ENCODE data around the gene PRMT3. TPM values are rescaled to one million over a fixed set of nuclear protein-coding genes. Genes with fewer than 3 reads are reported as not detected.

Gene PRMT3
- total RNA-seq, 1 experiment from 2014 or later: 31.4 TPM

DNA sequence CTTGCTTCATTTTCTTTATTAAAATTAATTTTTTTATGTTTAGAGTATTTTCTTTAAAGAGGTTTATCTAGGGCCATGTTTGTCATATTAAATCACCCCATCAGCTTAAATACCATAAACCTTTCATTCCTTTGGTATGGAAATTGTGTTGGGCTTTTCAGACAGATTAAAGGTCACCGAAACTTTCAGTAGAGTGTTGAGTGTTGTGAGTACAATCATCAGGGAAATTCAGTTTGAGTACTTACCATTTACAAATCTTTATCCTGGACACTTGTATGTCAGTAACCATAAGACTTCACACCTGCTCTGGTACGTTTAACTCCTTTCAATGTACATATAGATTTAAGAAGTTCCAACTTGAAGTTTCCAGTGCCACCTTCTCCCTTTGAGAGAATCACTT is 12.0 kb downstream of the PRMT3 start:
- H3K27me3 Mint-ChIP-seq (ENCODE audit: low read depth): no peaks in the 10 kb centered on the region
- no peak overlapping the region for H3K4me3 Mint-ChIP-seq
- H3K9me3 Mint-ChIP-seq: no peaks in the 10 kb centered on the region
- DNase-seq (ENCODE audit: low spot score) (no peak), ATAC-seq (no peak)
- no peak for TF ChIP-seq ETV6 (CRISPR knock-in tag; IDR thresholded peaks at IDR 0.05)
- TF ChIP-seq, protein P1, sequence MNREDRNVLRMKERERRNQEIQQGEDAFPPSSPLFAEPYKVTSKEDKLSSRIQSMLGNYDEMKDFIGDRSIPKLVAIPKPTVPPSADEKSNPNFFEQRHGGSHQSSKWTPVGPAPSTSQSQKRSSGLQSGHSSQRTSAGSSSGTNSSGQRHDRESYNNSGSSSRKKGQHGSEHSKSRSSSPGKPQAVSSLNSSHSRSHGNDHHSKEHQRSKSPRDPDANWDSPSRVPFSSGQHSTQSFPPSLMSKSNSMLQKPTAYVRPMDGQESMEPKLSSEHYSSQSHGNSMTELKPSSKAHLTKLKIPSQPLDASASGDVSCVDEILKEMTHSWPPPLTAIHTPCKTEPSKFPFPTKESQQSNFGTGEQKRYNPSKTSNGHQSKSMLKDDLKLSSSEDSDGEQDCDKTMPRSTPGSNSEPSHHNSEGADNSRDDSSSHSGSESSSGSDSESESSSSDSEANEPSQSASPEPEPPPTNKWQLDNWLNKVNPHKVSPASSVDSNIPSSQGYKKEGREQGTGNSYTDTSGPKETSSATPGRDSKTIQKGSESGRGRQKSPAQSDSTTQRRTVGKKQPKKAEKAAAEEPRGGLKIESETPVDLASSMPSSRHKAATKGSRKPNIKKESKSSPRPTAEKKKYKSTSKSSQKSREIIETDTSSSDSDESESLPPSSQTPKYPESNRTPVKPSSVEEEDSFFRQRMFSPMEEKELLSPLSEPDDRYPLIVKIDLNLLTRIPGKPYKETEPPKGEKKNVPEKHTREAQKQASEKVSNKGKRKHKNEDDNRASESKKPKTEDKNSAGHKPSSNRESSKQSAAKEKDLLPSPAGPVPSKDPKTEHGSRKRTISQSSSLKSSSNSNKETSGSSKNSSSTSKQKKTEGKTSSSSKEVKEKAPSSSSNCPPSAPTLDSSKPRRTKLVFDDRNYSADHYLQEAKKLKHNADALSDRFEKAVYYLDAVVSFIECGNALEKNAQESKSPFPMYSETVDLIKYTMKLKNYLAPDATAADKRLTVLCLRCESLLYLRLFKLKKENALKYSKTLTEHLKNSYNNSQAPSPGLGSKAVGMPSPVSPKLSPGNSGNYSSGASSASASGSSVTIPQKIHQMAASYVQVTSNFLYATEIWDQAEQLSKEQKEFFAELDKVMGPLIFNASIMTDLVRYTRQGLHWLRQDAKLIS (CRISPR knock-in tag; IDR thresholded peaks at IDR 0.05; ENCODE audit: borderline replicate concordance): no peak
- TF ChIP-seq, protein P2, sequence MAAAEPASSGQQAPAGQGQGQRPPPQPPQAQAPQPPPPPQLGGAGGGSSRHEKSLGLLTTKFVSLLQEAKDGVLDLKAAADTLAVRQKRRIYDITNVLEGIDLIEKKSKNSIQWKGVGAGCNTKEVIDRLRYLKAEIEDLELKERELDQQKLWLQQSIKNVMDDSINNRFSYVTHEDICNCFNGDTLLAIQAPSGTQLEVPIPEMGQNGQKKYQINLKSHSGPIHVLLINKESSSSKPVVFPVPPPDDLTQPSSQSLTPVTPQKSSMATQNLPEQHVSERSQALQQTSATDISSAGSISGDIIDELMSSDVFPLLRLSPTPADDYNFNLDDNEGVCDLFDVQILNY (CRISPR knock-in tag; IDR thresholded peaks at IDR 0.05): no peak
- TF ChIP-seq ZNF121 (CRISPR knock-in tag; IDR thresholded peaks at IDR 0.05): no peak
- no peak overlapping the region for H3K27ac Mint-ChIP-seq
- H3K36me3 Mint-ChIP-seq: peaks cover 34% of the 10 kb centered on the region
- ChIA-PET POLR2A (no interaction called here), CTCF (interaction anchor here (5.1 kb wide), 1 partner anchor 210 kb away, joined by 39 read pairs; no protein-coding TSS in a partner anchor)
- H3K4me1 Mint-ChIP-seq: no peaks in the 10 kb centered on the region

DNA sequence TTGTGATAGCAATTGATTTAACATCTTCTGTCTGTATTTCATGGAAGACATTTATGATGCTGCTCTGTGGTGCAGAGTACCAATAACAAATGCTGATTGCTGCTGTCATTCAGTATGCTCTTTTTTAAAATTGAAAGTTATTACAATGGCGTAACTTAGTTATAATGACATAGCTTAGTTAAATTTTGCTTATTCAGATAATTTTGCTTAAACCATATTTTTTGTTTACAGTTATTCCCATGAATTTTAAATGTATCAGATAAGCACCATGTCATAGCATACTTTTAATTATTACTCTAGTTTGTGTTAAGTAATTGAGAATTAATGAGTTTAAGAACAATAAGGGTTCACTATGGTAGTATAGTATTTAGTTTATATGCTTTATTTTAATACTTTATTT is 15.5 kb downstream of the PRMT3 start:
- H3K36me3 Mint-ChIP-seq: peaks cover 21% of the 10 kb centered on the region
- H3K9me3 Mint-ChIP-seq: no peaks in the 10 kb centered on the region
- H3K27me3 Mint-ChIP-seq (ENCODE audit: low read depth): no peaks in the 10 kb centered on the region
- no peak overlapping the region for H3K4me3 Mint-ChIP-seq
- no peaks in the 10 kb centered on the region for H3K4me1 Mint-ChIP-seq
- CTCF ChIA-PET: interaction anchor here (0.8 kb wide), 1 partner anchor 36 kb away, joined by 3 read pairs; no protein-coding TSS in a partner anchor
- POLR2A ChIA-PET: no interaction called here
- ATAC-seq (no peak), DNase-seq (ENCODE audit: low spot score) (no peak)
- no peak overlapping the region for H3K27ac Mint-ChIP-seq
- TF ChIP-seq SMAD4 (CRISPR knock-in tag; IDR thresholded peaks at IDR 0.05) (no peak), TCF7 (CRISPR knock-in tag; IDR thresholded peaks at IDR 0.05; ENCODE audit: low read depth) (no peak), TEAD1 (CRISPR knock-in tag; IDR thresholded peaks at IDR 0.05) (no peak), FOXJ3 (CRISPR knock-in tag; IDR thresholded peaks at IDR 0.05; ENCODE audit: borderline replicate concordance) (no peak), CBFB (CRISPR knock-in tag; IDR thresholded peaks at IDR 0.05; ENCODE audit: low read depth) (no peak), ZNF232 (CRISPR knock-in tag; IDR thresholded peaks at IDR 0.05) (no peak), EMX1 (CRISPR knock-in tag; IDR thresholded peaks at IDR 0.05) (no peak), GTF2I (CRISPR knock-in tag; conservative IDR thresholded peaks at IDR 0.05) (no peak), ZNF219 (CRISPR knock-in tag; IDR thresholded peaks at IDR 0.05; ENCODE audit: borderline replicate concordance) (no peak), ELF4 (CRISPR knock-in tag; IDR thresholded peaks at IDR 0.05; ENCODE audit: low read depth) (no peak)
- TF ChIP-seq, protein P3, sequence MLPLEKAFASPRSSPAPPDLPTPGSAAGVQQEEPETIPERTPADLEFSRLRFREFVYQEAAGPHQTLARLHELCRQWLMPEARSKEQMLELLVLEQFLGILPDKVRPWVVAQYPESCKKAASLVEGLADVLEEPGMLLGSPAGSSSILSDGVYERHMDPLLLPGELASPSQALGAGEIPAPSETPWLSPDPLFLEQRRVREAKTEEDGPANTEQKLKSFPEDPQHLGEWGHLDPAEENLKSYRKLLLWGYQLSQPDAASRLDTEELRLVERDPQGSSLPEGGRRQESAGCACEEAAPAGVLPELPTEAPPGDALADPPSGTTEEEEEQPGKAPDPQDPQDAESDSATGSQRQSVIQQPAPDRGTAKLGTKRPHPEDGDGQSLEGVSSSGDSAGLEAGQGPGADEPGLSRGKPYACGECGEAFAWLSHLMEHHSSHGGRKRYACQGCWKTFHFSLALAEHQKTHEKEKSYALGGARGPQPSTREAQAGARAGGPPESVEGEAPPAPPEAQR (CRISPR knock-in tag; IDR thresholded peaks at IDR 0.05): no peak
- TF ChIP-seq, protein P4, sequence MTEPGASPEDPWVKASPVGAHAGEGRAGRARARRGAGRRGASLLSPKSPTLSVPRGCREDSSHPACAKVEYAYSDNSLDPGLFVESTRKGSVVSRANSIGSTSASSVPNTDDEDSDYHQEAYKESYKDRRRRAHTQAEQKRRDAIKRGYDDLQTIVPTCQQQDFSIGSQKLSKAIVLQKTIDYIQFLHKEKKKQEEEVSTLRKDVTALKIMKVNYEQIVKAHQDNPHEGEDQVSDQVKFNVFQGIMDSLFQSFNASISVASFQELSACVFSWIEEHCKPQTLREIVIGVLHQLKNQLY (CRISPR knock-in tag; IDR thresholded peaks at IDR 0.05): no peak
- TF ChIP-seq, protein P2 (CRISPR knock-in tag; IDR thresholded peaks at IDR 0.05): no peak
- TF ChIP-seq, protein P5, sequence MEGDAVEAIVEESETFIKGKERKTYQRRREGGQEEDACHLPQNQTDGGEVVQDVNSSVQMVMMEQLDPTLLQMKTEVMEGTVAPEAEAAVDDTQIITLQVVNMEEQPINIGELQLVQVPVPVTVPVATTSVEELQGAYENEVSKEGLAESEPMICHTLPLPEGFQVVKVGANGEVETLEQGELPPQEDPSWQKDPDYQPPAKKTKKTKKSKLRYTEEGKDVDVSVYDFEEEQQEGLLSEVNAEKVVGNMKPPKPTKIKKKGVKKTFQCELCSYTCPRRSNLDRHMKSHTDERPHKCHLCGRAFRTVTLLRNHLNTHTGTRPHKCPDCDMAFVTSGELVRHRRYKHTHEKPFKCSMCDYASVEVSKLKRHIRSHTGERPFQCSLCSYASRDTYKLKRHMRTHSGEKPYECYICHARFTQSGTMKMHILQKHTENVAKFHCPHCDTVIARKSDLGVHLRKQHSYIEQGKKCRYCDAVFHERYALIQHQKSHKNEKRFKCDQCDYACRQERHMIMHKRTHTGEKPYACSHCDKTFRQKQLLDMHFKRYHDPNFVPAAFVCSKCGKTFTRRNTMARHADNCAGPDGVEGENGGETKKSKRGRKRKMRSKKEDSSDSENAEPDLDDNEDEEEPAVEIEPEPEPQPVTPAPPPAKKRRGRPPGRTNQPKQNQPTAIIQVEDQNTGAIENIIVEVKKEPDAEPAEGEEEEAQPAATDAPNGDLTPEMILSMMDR (IDR thresholded peaks at IDR 0.05): no peak

Measured in WTC11 (cell line).